Calu3 (cell line): ENCODE results near the gene BAG1. TPM values are rescaled to one million over a fixed set of nuclear protein-coding genes. Genes with fewer than 3 reads are reported as not detected.

Experiments used
- BruUV-seq: library from RNA; stranded (reverse); fragments of 400-500 nt; replicated peaks from 2 replicates; lab custom pipeline; 2021; lab: Mats Ljungman, UMichigan
- CTCF ChIA-PET: fragments of 300-600 bp; sonication (Branson Sonifier 250); formaldehyde crosslinking; loops from one replicate; lab custom pipeline; 2022; ENCODE audit warnings: antibody characterized with exemption; lab: Charles Lee
- DNase-seq: peaks from one replicate; pipeline ENCODE4 v3.0.0; 2022
- H3K27ac Mint-ChIP-seq: one replicate; pipeline ENCODE4 v1.8.0; 2022; ENCODE audit warnings: mixed read lengths; ENCODE audit not compliant: unreplicated experiment
- H3K27me3 Mint-ChIP-seq: one replicate; pipeline ENCODE4 v1.8.0; 2022; ENCODE audit warnings: mixed read lengths; ENCODE audit not compliant: unreplicated experiment
- H3K36me3 Mint-ChIP-seq: one replicate; pipeline ENCODE4 v1.8.0; 2022; ENCODE audit warnings: mild to moderate bottlenecking, moderate library complexity, mixed read lengths; ENCODE audit not compliant: insufficient read depth, unreplicated experiment
- H3K4me1 Mint-ChIP-seq: one replicate; pipeline ENCODE4 v1.8.0; 2022; ENCODE audit warnings: mild to moderate bottlenecking, low read depth, mixed read lengths; ENCODE audit not compliant: unreplicated experiment
- H3K4me3 Mint-ChIP-seq: one replicate; pipeline ENCODE4 v1.8.0; 2022; ENCODE audit warnings: mild to moderate bottlenecking, low read depth, moderate library complexity, mixed read lengths; ENCODE audit not compliant: unreplicated experiment
- H3K9me3 Mint-ChIP-seq: one replicate; pipeline ENCODE4 v1.8.0; 2022; ENCODE audit warnings: low read depth, mixed read lengths; ENCODE audit not compliant: unreplicated experiment
- CTCF ChIP-seq: fragments of 200-600 bp; IDR thresholded peaks from one replicate; pipeline ENCODE4 v1.8.0; 2022; ENCODE audit warnings: antibody characterized with exemption; ENCODE audit not compliant: unreplicated experiment
- intact Hi-C: fragments of 100-400 bp; cut with micrococcal nuclease; formaldehyde crosslinking; loops from one replicate; pipeline ENCODE4 v1.10.0; 2022; ENCODE audit not compliant: unreplicated experiment
- total RNA-seq: library from RNA; stranded (reverse); gene quantifications from 2 replicates; pipeline ENCODE4 v1.2.3, GENCODE V29; 2022

The BAG1 gene
- total RNA-seq, 1 experiment from 2014 or later, result 35.2 TPM

GRCh38 chr9:33256236-33256635 lies 8.3 kb downstream of the BAG1 start:
- no peak for DNase-seq
- no peaks in the 10 kb centered on the region for H3K9me3 Mint-ChIP-seq
- no peak overlapping the region for H3K4me3 Mint-ChIP-seq
- CTCF ChIA-PET, result no interaction called here
- H3K27ac Mint-ChIP-seq, result no peak overlapping the region
- intact Hi-C loops, result no loop called here
- TF ChIP-seq CTCF, result no peak
- no peaks in the 10 kb centered on the region for H3K27me3 Mint-ChIP-seq
- BruUV-seq, result no TSS peak
- H3K4me1 Mint-ChIP-seq, result no peaks in the 10 kb centered on the region
- H3K36me3 Mint-ChIP-seq, result peaks cover 41% of the 10 kb centered on the region

- H3K9me3 Mint-ChIP-seq, result no peaks in the 10 kb centered on the region
- CTCF ChIA-PET, result no interaction called here
- H3K36me3 Mint-ChIP-seq, result peaks cover 38% of the 10 kb centered on the region
- no peak for DNase-seq
- no TSS peak for BruUV-seq
- H3K4me3 Mint-ChIP-seq, result no peak overlapping the region
- H3K27ac Mint-ChIP-seq, result no peak overlapping the region
- no peaks in the 10 kb centered on the region for H3K27me3 Mint-ChIP-seq
- intact Hi-C loops, result no loop called here
- H3K4me1 Mint-ChIP-seq, result no peaks in the 10 kb centered on the region
- no peak for TF ChIP-seq CTCF
Observed at GRCh38 chr9:33255471-33255870, 9.0 kb downstream of the BAG1 start.

- Mint-ChIP-seq H3K27me3 (no peaks in the 10 kb centered on the region), H3K4me3 (no peak overlapping the region), H3K36me3 (peaks cover 36% of the 10 kb centered on the region), H3K4me1 (no peaks in the 10 kb centered on the region), H3K27ac (no peak overlapping the region), H3K9me3 (no peaks in the 10 kb centered on the region)
- CTCF ChIA-PET, result no interaction called here
- BruUV-seq, result no TSS peak
- DNase-seq, result no peak
- no peak for TF ChIP-seq CTCF
- intact Hi-C loops, result no loop called here
Observed at GRCh38 chr9:33255014-33255413, 9.5 kb downstream of the BAG1 start.

GRCh38 chr9:33254211-33254610 lies 10.3 kb downstream of the BAG1 start:
- no peak for DNase-seq
- TF ChIP-seq CTCF, result no peak
- Mint-ChIP-seq H3K27ac (no peak overlapping the region), H3K27me3 (no peaks in the 10 kb centered on the region), H3K9me3 (no peaks in the 10 kb centered on the region), H3K4me1 (no peaks in the 10 kb centered on the region), H3K4me3 (no peak overlapping the region), H3K36me3 (peaks cover 28% of the 10 kb centered on the region)
- CTCF ChIA-PET, result interaction anchor here (0.7 to 1.2 kb wide), 2 partner anchors 14 to 139 kb away, joined by 5 to 7 read pairs; partner anchors contain the start of gene SPINK4
- intact Hi-C loops, result no loop called here
- no TSS peak for BruUV-seq
